ENCODE data around the gene MPZL2.

The MPZL2 gene

GRCh38 chr11:118227865-118228785 is 36.0 kb downstream of the MPZL2 start:
- TF ChIP-seq CTCF (IDR thresholded peaks at IDR 0.05; ENCODE audit: extremely low read depth, missing control alignments) = no peak
- DNase-seq (ENCODE audit: low spot score) = peak; percentile 29

DNA sequence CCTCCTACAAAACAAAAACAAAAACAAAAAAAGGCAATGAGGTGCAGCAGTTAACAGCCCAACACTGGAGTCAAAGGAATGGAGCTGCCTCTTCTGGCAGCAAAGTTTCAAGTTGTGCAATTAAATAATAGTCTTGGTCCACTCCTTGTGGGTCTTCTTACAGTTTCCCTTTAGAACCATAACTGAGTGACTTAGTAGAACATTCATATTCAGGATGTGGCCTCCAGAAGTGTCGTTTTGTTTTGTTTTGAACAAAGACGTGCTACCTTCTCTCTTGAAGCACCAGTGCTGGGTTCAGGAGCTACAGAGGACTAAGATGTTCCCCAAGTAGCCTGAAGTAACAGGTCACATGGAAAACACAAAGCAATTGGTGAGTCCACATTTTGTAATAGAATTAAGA is 37.3 kb downstream of the MPZL2 start:
- DNase-seq (ENCODE audit: low spot score) = no peak
- TF ChIP-seq CTCF (IDR thresholded peaks at IDR 0.05; ENCODE audit: extremely low read depth, missing control alignments) = no peak

DNA sequence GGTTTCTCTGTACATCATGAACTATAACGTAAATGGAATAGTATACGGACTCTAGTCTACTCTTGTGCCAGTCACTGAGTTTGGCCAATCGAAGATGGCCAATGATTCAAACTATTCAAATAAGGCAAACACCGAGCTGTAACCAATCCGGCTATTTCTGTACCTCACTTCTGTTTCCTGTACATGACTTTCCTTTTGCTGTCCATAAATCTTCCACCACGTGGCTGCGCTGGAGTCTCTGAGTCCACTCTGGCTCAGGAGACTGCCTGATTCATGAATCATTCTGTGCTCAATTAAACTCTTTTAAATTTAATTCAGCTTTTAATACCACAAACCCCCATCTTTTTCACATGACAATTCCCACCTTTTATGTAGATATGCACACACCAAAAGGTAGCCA is 37.8 kb downstream of the MPZL2 start:
- no peak for DNase-seq (ENCODE audit: low spot score)

DNA sequence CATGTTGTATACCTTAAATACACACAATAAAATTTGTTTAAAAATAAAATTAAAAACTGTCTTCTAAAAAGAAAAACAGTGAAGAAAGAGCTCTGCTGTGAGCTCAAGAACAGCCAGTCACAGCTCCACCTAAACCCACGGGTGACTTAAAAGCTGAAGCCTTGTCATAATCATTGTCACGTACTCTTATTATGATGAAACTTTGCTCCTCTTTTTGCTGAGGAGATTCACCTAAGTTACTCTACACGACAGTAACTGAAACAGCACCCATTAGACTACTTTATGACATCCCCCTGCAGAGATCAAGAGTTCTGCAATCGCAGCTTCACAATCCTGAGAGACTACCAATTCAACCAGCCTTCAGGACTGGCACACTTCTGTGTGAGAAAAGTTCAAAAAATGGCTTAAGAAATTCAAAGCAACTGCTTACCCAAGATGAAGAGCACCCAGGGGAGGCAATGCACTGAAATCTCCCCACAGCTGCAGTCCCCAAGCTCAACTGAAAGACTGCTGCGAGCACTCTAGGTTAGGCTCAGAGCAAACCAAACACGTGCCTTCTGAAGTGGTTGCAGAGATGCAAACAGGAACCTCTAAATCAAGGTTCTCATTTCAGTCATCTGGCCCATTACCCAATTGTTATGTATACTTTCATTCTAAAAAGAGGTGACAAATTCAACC is 39.4 kb downstream of the MPZL2 start, which contains the start of gene JAML:
Gene JAML (minus strand): TSS at position 501 of the 678 bp plus-strand sequence. CDS start 10,145 bp downstream, outside the sequence.
- no peak for TF ChIP-seq CTCF (IDR thresholded peaks at IDR 0.05; ENCODE audit: extremely low read depth, missing control alignments)
- peak; percentile 20 for DNase-seq (ENCODE audit: low spot score)

More for the DNA sequence above, 37.8 kb downstream of the MPZL2 start:
- no peak for TF ChIP-seq CTCF (IDR thresholded peaks at IDR 0.05; ENCODE audit: extremely low read depth, missing control alignments)

DNA sequence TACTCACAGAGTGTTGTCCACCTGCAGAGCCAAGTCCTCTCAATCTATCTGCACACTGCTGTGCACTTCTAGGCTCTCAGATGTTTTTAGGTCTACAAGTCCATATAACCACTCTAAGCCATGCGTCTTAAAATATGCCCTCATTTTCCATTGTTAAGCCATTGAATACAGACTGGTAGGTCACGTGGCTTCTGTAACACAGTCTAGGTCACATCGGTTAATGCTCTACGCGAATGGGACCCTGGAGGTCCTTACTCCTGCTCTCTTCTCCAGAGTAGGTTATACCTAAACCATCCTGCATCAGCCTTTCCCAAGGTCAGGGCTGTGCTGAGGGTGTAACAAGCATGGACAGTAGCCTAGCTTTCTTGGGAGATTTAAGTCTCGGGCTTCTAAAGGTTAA is 40.1 kb downstream of the MPZL2 start:
- no peak for DNase-seq (ENCODE audit: low spot score)
- TF ChIP-seq CTCF (IDR thresholded peaks at IDR 0.05; ENCODE audit: extremely low read depth, missing control alignments) = no peak

GRCh38 chr11:118223570-118223969 is 40.5 kb downstream of the MPZL2 start:
- no peak for DNase-seq (ENCODE audit: low spot score)
- TF ChIP-seq CTCF (IDR thresholded peaks at IDR 0.05; ENCODE audit: extremely low read depth, missing control alignments) = no peak

- DNase-seq (ENCODE audit: low spot score) = no peak
- no peak for TF ChIP-seq CTCF (IDR thresholded peaks at IDR 0.05; ENCODE audit: extremely low read depth, missing control alignments)
Observed at GRCh38 chr11:118222437-118222836, 41.7 kb downstream of the MPZL2 start.

Measured in GM20000 (cell line).